Testis (tissue), 2 donors: ENCODE results near the gene CPT2.

Experiments
- CTCF ChIP-seq, 3 experiments: fragments of 450-650 bp in 2 of 3; fragments of 200-600 bp in 1 of 3; sonication (generic) in 1 of 3; IDR thresholded peaks; one replicate each; pipeline ENCODE4 v1.5.1; 2016 to 2019; ENCODE audit warnings: antibody characterized with exemption in 3 of 3, mild to moderate bottlenecking in 2 of 3, moderate library complexity in 1 of 3
- POLR2A ChIP-seq: fragments of 450-650 bp; IDR thresholded peaks from one replicate; pipeline ENCODE4 v1.6.1; 2017; ENCODE audit warnings: antibody characterized with exemption, mild to moderate bottlenecking, moderate library complexity

GRCh38 chr1:53250325-53250724 is 53.7 kb downstream of the CPT2 start:
- TF ChIP-seq POLR2A (no peak), CTCF (IDR thresholded peaks at IDR 0.05) (no peak)
